C1 segment of cervical spinal cord (tissue), 14 donors: ENCODE measurements around the gene ANAPC2.

ENCODE experiments used
- DNase-seq, 14 donors: peaks; one replicate each; lab custom pipeline; 2025; lab: John Stamatoyannopoulos, UW

ANAPC2 gene

DNA sequence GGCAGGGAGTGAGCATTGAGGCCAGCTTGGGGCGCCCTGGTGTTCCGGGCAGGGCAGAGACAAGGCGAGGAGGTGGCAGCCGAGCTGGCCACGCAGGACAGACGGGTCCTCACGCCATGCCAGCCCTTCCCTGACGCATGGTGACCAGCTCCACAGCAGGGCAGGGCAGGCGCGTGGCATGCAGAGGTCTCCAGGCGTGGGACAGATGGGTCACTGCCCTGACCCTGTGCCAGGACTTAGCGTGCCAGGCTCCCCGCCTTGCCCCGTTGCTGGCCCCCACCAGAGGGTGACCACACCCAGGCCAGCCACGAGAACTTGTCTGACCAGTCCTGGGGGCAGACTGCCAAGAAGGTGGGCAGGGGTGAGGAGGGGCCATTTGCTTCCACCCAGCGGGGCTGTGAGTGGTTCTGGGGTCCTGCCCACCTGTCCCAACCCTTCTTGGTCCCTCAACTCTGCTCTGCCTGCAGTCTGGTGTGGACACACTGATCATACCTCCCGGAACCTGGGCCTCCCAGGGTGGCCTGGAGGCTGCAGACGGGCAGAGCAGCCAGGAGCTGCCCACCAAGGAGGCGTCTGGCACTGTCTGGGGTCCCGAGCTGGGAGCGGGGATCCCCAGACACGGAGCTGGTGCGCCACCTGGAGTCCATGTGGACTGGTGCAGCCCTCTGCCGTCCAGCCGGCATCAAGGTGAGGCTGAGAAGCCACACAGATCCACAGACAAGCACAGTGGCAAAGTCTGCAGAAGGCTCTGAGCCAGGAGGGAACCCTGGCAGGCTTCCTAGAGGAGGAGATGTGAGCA is 38.9 kb upstream of the ANAPC2 start, which contains the start of gene RNF224:
TSS of gene RNF224 (plus strand) at position 449 of the 799 bp plus-strand sequence. CDS start 834 bp downstream, outside the sequence.
- DNase-seq = peak in 11 of 14 donors; percentile 14 to 70 (median 43)

DNA sequence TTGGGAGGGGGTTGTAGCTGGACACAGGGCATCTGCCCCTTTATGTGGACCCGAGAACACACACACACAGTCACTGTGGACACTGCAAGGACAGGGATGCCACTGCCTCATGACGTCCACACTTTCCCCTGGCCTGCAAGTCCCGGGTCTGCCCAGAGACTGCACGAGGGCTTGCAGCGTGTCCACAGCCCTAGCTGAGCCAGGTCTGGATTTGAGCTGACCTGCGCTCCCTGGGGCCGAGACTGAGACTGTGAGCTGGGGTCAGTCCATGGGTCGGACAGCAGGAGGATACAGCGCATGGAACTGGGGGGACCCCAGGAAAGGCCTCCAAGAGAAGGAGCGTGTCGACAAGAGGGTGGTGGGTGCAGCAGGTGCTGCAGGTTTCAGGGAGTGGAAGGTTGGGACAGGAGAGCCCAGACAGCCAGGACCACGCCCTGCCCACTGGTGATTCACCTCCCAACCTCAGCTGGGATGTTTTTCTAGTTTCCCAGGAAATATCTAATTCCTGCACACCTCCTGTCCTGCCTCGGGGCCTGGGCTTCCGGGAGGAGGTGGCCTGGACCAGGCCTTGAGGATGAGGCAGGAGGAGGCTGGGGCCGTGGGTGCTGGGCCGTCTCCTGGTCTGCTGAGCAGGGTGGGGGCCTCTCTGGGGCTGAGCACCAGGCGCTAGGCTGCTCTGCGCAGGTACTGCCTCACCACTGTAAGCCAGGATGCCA is 38.1 kb upstream of the ANAPC2 start:
- no peak for DNase-seq

DNA sequence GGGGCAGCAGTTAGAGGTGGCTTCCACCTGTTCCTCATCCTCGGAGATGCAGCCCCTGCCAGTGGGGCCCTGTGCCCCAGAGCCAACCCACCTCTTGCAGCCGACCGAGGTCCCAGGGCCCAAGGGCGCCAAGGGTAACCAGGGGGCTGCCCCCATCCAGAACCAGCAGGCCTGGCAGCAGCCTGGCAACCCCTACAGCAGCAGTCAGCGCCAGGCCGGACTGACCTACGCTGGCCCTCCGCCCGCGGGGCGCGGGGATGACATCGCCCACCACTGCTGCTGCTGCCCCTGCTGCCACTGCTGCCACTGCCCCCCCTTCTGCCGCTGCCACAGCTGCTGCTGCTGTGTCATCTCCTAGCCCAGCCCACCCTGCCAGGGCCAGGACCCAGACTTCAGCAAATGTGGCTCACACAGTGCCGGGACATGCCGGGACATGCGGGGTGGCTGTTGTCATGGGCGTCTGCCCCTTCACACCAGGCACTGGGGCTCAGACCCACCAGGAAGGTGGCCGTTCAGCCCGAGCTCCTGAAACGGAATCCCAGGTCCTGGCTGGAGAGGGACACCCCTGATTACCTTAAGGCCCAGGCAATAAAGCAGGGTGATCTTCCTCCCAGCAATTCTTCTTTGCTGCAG is 37.5 kb upstream of the ANAPC2 start:
- no peak for DNase-seq

DNA sequence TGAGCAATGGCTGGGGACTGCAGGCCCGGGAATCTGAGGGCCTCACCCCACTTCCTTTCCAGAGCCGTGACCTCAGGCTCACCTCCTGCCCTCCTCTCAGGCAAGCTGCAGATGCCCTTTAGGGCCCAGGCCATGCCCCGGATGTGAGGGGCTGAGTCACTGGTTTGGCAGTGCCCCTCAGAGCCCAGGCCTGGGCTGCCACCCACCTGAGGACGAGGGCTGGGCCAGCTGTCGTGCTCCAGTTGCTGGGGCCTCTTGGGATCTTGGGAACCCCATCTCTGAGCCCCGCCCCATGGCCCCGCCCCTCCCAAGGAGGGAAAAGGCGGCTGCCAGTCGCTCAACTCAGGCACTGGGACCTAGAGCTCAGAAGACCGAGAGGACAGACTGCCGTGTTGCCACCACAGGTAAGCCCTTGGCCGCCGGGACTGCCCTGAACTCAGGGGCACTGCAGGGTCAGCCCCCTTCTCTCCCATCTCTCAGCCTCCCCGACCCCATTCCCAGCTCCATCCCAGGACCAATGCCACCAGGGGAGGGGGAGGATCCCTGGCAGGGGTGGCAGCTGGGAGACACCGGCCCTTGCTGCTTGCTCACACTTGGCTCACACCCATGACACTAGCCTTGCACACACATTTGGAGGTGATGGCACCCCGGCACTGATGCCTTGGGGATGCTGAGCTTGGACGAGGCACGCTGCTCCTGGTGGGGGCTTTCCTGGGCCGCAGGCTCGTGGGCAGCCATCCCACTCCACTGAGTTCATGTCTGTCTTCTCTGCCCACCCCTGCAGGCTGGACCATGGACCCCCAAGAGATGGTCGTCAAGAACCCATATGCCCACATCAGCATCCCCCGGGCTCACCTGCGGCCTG is 36.7 kb upstream of the ANAPC2 start, which contains the start of gene CYSRT1:
TSS of gene CYSRT1 (plus strand) at position 345 of the 865 bp plus-strand sequence. CDS start at position 793, 448 bp downstream.
- no peak for DNase-seq

DNA sequence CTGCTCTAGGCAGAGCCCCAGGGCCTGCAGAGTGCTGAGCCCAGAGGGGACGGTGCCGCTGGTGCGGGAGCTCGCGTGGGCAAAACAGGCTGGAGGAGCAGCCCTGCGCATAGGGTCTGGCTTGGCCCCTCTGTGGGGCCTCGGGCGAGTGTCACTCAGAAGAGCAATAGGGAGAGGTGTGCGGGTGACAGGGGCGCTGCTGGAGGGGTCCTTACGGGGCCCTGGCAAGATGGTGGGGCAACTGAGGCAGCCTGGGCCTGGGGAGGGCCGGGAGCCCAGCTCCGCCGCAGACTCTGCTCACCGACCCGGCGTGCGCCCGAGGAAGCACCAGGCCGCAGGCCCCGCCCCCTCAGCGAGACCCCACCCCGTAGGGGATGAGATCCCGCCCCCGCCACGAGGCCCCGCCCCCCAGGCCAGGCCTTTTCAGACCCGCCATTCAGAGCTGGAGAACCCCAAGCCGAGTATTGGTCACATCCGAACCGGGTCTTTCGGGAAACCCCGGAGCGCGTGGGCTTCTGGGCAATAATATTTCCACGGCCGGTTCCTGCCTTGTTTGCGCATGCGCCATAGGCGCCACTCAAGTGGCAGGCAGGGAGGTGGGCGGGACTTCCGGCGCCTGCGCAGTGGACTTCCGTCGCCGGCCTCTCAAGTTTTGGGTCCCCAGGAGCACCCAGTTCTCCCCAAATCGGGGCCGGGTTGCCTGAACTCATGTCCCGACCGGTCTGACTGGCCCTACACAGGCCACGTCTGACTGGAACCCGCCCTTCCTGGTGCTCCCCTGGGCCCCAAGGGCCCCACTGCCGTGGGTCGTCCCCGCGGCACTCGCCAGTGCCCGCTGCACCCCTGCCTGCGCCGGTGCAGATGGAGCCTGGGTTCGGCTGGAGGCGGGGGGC is 35.0 kb upstream of the ANAPC2 start:
- DNase-seq = peak; percentile 90 to 98 (median 95)

DNA sequence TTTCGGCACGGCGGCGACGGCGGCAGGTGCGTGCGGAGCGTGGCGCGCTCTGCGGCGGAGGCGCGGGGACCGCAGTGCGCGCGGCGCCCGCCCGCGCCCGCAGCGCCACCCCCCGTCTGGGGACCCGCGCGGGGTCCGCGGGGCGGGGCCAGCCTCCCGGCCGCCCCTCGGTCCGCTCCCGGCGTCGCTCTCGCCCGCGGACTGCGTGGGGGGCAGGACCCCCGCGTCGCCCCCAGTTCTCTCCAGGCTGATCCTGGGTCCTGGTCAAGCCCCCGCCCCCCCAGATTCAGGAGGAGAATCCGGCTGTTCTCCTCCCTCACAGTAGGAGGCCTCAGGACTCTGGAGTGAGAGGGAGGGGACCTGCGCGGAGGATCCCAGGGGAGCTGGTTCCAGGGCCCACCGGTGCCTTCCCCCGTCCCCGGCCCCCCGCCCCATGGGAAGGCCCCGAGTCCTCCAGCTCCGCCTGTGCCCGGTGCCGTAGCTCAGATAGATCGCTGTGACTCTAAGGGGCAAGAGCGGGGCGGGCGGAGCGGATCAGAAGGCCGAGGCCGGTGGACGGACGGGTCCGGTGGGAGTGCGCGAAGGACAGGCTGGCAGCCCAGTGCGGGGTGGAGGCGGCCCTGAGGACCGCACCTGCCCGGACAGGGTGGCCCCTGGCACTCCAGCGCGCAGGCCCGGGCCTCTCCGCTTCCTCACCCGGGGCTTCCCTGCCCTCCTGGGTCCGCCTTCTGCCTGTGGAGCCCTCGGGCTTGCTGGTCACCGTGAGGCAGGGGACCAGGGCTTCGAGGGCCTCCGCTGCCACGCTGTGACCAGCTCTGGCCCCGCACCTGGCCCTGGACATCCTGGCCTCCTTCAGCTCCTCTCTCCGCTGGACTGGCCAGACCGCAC is 34.1 kb upstream of the ANAPC2 start, which contains the start of gene RNF208:
TSS of gene RNF208 (minus strand) at position 51 of the 888 bp plus-strand sequence. CDS start 1,028 bp downstream, outside the sequence.
- DNase-seq = peak in 5 of 14 donors; percentile 40 to 58 (median 46)

DNA sequence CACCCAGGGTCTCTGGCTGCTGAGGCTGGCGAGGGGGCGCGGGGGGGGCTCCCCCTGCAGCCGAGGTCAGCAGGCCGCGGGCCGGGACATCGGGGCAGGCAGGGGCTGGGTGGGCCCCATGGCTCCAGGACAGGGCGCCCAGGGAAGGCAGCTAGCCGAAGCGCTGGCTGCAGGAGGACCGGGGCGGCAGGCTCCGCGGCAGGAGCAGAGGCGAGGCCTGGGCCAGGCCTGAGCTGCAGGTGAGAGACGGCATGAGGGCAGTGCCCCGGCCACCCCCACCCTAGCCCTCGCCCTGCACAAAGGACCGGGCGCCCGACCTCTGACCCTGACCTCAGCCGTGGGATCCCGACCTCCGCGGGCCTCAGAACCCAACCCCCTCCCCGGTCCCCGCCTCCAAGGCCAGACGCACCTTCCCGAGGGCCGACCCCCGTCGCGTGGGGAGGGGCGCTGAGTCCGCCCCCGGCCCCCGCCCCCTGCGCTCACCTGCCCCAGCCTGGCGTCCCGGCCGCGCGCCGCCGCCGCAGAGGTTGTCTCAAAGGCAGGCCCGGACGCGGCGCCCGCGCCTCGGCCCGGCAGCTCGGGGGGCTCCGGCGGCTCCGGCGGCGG is 33.2 kb upstream of the ANAPC2 start:
- DNase-seq = no peak

DNA sequence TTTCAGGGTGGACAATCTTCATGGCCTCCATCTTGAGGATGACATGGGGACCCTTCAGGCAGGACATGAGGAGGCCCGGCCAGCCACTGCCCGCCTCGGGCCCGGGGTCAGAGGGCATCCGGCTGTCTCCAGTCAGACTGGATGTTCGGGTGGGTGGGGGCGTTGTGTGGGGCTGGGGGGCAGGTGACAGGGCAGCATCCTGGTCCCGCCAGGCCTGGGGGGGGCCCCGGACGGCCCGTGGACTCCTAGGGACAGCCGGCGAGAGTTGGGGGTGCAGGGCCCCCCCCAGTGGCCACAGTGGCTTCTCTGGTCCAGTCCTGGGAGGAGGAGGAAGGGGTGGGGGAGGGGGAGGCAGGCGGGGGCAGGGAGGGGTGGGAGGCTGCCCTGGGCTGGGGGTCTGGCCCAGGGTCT is 32.7 kb upstream of the ANAPC2 start:
- DNase-seq = no peak

DNA sequence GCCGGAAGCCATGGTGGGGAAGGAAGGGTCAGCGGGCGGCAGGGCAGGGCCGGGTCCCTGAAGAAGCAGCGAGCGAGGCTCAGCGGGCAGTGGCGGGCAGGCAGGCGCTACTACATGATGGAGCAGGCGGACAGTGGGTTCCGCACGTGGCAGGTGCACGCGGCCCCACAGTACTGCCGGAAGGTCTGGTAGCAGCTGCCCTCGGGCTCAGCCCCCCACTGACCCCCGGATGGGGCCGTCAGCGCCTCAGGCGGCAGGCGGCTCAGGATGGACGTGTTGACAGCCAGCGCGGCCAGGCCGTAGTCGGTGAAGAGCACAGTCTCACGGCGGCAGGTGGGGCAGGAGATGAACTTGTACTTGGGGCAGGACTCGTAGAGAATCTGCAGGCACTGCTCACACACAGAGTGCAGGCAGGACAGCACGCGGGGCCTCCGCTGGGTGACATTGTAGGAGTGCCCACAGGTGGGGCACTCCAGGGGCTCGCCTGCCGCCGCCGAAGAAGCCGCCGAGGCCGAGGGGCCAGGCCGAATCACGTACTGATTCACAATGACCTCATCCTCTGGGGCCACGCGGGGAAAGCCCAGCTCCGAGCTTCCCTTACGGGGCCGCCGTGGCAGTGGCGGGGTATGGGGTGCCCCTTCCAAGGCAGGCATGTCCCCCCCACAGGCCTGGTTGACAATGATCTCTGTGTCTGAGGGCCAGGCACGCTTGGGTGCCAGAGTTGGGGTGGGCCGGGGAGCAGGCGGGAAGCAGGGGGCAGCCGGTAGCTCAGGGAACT is 32.1 kb upstream of the ANAPC2 start:
- no peak for DNase-seq

DNA sequence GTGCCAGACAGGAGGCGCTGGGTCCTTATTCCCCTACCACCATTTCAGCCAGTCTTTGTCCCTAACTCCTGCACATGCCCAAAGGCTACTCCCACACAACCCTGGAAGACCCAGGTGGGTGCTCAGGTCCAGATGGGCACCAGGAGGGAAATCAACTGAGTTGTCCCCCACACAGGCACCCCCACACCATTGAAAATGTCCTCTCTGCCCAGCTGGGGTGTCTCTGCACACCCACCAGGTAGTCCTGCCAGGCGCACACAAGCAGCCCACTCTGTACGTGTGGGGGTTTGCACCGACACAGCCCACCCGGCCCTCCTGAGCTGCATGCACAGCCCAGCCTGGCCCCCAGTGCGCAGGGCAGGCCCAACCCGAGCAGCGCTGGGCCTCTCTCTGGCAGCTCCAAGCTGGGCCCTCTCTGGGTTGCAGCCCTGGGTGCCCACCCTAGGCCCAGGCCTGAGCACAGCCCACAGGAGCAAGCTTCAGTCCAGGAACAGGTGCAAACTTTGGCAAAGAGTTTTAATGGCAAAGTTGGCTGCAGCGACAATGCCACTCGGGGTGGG is 31.5 kb upstream of the ANAPC2 start:
- no peak for DNase-seq

DNA sequence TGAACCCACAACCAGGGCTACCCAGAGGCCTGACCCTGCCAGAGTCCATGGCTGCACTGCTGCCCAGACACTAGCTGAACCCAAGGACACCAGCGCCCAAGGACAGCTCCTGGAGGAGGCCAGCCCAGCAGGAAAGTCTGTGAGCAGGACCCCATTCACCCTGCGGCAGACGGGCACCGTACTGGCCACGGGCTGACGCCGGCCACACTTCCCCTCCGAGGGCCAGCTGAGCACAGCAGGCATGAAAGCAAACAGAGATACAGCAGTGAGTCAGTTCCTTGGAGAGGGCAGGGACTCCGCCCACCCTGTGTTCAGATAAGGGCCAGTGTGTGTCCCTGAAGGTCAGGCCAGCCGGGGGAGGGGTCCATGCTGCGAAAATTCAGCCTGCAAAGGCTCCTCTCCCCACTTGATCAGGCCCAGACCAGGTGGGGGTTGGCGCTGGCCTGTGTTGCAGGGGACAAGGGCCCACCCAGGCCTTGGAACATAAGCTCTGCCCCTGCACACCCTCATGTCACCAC is 30.5 kb upstream of the ANAPC2 start:
- no peak for DNase-seq

DNA sequence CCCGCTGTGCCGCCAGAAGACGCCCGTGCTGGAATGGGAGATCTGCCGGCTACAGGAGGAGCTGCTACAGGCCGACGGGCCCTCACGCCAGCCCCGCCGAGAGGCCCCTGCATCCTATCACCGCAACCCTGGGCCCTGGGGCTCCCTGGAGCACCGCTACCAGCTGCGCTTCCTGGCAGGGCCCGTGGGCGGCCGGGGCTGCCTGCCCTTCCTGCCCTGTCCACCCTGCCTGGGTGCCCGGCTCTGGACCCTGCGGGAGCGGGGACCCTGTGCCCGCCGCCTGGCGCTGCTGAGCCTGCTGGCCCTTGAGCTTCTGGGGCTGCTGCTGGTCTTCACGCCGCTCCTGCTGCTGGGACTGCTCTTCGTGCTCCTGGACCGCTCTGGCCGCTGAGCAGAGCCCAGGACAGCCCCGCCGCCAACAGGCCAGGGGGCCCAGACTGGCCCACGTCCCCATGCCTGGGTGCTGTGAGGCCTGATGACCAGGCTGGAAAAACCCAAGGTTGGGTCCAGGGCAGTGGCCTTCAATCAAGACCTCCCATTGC is 29.9 kb upstream of the ANAPC2 start:
- no peak for DNase-seq

DNA sequence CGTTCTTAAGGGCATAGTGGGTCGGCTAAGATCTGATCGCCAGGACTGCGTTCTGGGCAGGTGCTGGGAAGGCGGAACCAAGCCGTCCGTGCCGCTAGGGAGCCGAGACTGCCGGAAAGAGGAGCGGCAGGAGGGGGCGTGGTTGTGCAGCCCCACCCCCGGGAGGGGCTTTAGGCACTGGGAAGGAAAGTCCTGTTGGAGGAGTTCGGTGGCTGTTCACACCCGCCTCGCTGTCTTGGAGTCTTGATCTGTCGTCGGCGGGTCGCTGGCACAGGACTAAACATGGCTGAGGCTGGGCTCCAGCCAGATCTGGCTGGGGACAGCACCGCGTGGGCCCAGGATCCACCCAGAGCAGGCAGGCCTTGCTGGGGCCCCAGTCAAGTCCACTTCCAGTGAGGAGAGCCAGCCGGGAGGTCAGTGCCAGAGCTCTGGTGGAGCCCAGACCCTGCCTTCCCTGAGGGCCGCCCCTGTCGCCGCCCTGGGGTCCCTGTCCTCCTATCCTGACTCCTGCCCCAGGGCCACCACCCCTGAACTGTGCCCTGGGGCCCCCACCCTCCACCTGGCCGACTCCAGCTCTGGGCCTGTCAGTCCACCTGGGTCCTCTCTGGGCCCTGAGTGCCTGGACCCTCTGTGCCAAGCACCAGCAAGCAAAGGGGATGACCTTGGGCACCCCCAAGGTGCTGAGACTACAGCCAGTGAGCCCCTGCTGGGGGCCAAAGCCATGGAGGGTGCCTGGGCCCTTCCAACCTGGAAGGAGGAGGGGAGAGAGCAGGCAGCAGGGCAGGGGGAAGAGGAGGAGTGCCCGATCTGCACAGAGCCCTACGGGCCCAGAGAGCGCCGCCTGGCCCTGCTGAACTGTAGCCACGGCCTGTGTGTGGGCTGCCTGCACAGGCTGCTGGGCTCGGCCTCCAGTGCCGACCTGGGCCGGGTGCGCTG is 29.2 kb upstream of the ANAPC2 start:
- DNase-seq = no peak

DNA sequence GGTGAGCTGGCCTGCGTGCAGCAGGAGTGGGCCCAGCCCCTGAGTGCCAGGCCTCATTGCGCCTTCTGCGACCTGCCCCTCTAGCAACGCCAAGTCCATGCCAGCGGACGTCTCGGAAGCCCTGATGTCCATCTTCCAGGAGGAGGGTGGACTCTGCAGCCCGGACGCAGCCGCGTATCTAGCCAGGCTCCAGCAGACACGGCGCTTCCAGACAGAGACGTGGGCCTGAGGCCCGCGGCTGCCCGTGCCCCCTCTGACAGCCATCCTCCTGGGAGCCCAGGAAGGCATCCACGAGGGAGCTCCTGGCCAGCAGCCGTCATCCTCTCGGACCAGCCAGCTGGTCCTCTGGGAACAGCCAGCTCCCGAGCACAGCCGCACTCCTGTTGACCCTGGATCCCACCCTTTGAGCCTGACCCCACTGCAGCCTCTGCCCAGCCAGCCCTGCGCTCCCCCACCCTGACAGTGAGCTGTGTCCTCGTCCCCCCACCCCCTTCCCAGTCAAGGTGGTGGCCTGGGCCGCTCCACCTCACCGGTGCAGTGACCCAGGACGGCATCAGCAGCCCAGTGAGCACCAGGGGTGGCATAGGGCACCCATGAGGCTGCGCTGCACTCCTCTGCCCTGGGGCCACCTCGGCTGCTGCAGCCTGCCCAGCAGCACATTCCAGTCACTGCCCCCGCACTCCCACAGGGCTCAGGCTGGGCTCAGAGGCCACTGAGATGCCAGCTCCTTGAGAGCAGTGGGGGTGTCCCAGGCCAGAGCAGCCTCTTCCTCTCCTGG is 28.0 kb upstream of the ANAPC2 start:
- no peak for DNase-seq
